HepG2 (cell line): Measurements from ENCODE around the gene USP10. TPM values are rescaled to one million over a fixed set of nuclear protein-coding genes. Genes with fewer than 3 reads are reported as not detected.

Source experiments
- FOXA1 ChIP-seq, 2 experiments: fragments of 450-650 bp in 1 of 2; sonication (generic) in 1 of 2; formaldehyde crosslinking in 1 of 2; IDR thresholded peaks; 2 replicates each; pipeline versions ENCODE4 v1.4.0 to v1.6.1; 2016 to 2020; ENCODE audit warnings: missing genetic modification reagents in 1 of 2
- GLMP ChIP-seq: sonication (generic); formaldehyde crosslinking; IDR thresholded peaks from 2 replicates; pipeline ENCODE4 v1.9.0; 2021; ENCODE audit warnings: missing genetic modification reagents, mild to moderate bottlenecking, borderline replicate concordance
- HNRNPK ChIP-seq: fragments of 200-400 bp; formaldehyde crosslinking; IDR thresholded peaks from 2 replicates; pipeline ENCODE4 v1.6.1; 2018; ENCODE audit warnings: low read length, low read depth, moderate library complexity, mild to moderate bottlenecking; ENCODE audit not compliant: poor library complexity, severe bottlenecking
- JUND ChIP-seq: sonication (generic); formaldehyde crosslinking; IDR thresholded peaks from 2 replicates; pipeline ENCODE4 v1.8.0; 2022; ENCODE audit warnings: mild to moderate bottlenecking, missing genetic modification reagents
- KDM5B ChIP-seq: sonication (generic); formaldehyde crosslinking; IDR thresholded peaks from 2 replicates; pipeline ENCODE4 v1.4.0; 2020; ENCODE audit warnings: missing genetic modification reagents, mild to moderate bottlenecking, borderline replicate concordance
- KMT2A ChIP-seq: sonication (generic); formaldehyde crosslinking; IDR thresholded peaks from 2 replicates; pipeline ENCODE4 v1.4.0; 2020; ENCODE audit warnings: missing genetic modification reagents
- PREB ChIP-seq: sonication (generic); formaldehyde crosslinking; IDR thresholded peaks from 2 replicates; pipeline ENCODE4 v1.4.0; 2020; ENCODE audit warnings: missing genetic modification reagents
- RBM39 ChIP-seq: fragments of 200-400 bp; formaldehyde crosslinking; IDR thresholded peaks from one replicate; pipeline ENCODE4 v1.6.1; 2018; ENCODE audit warnings: antibody characterized with exemption, mild to moderate bottlenecking, low read depth, low read length; ENCODE audit not compliant: poor library complexity, severe bottlenecking
- SIX1 ChIP-seq: sonication (generic); formaldehyde crosslinking; IDR thresholded peaks from 2 replicates; pipeline ENCODE4 v1.4.0; 2020; ENCODE audit warnings: missing genetic modification reagents, borderline replicate concordance
- SMYD3 ChIP-seq: sonication (generic); formaldehyde crosslinking; IDR thresholded peaks from 2 replicates; pipeline ENCODE4 v1.8.1; 2023; ENCODE audit warnings: mild to moderate bottlenecking, missing genetic modification reagents
- ZBTB33 ChIP-seq: sonication (generic); formaldehyde crosslinking; IDR thresholded peaks from 2 replicates; pipeline ENCODE4 v1.4.0; 2020; ENCODE audit warnings: missing genetic modification reagents
- ZBTB39 ChIP-seq: sonication (generic); formaldehyde crosslinking; IDR thresholded peaks from 2 replicates; pipeline ENCODE4 v1.5.0; 2020; ENCODE audit warnings: missing genetic modification reagents
- ZNF24 ChIP-seq: fragments of 450-650 bp; IDR thresholded peaks from 2 replicates; pipeline ENCODE4 v1.6.1; 2017; ENCODE audit warnings: antibody characterized with exemption, mild to moderate bottlenecking
- ZNF253 ChIP-seq: sonication (generic); formaldehyde crosslinking; IDR thresholded peaks from 2 replicates; pipeline ENCODE4 v1.8.0; 2022; ENCODE audit warnings: mild to moderate bottlenecking, missing genetic modification reagents, borderline replicate concordance
- ZNF282 ChIP-seq: fragments of 450-650 bp; IDR thresholded peaks from 2 replicates; pipeline ENCODE4 v1.6.1; 2018; ENCODE audit not compliant: partially characterized antibody
- ZNF33A ChIP-seq: sonication (generic); formaldehyde crosslinking; IDR thresholded peaks from 2 replicates; pipeline ENCODE4 v1.5.1; 2020; ENCODE audit warnings: missing genetic modification reagents, mild to moderate bottlenecking, moderate library complexity, borderline replicate concordance
- ZNF572 ChIP-seq: sonication (generic); formaldehyde crosslinking; IDR thresholded peaks from 2 replicates; pipeline ENCODE4 v1.5.1; 2020; ENCODE audit warnings: mild to moderate bottlenecking, missing genetic modification reagents
- ZNF598 ChIP-seq: sonication (generic); formaldehyde crosslinking; IDR thresholded peaks from 2 replicates; pipeline ENCODE4 v1.5.1; 2020; ENCODE audit warnings: mild to moderate bottlenecking, missing genetic modification reagents, borderline replicate concordance
- ZNF660 ChIP-seq: sonication (generic); formaldehyde crosslinking; IDR thresholded peaks from 2 replicates; pipeline ENCODE4 v1.5.1; 2020; ENCODE audit warnings: mild to moderate bottlenecking, low read depth, missing genetic modification reagents, borderline replicate concordance
- ZNF761 ChIP-seq: sonication (generic); formaldehyde crosslinking; conservative IDR thresholded peaks from 2 replicates; pipeline ENCODE4 v1.4.0; 2020; ENCODE audit warnings: mild to moderate bottlenecking, missing genetic modification reagents
- ZNF841 ChIP-seq: sonication (generic); formaldehyde crosslinking; IDR thresholded peaks from 2 replicates; pipeline ENCODE4 v1.8.1; 2023; ENCODE audit warnings: missing genetic modification reagents, borderline replicate concordance
- ZNF879 ChIP-seq: sonication (generic); formaldehyde crosslinking; IDR thresholded peaks from 2 replicates; pipeline ENCODE4 v1.8.1; 2023; ENCODE audit warnings: missing genetic modification reagents
- polyA plus RNA-seq, 8 experiments: library from polyadenylated mRNA; depleted of rRNA in 3 of 8; stranded (reverse) in 7 of 8; unstranded in 1 of 8; fragments of >200 nt; fragmentation: Illumina TruSeq in 4 of 8; extraction: Trizol in 4 of 8; gene quantifications; 2 replicates each; pipeline versions ENCODE4 v1.2.1 to v1.2.3, GENCODE V29; 2011 to 2016; ENCODE audit warnings: low read depth in 4 of 8, missing spikeins in 1 of 8, mixed read lengths in 1 of 8; ENCODE audit not compliant: insufficient read depth in 1 of 8
- total RNA-seq, 5 experiments: library from RNA; depleted of rRNA; stranded (reverse); fragments of >200 nt; fragmentation: Illumina TruSeq; extraction: Trizol; gene quantifications; 2 replicates each; pipeline ENCODE4 v1.2.3, GENCODE V29; 2016; ENCODE audit warnings: low read depth in 1 of 5

The USP10 gene
- total and polyA plus RNA-seq, 2 of the 13 experiments (the other 11 are each of a cell fraction or from before 2014, with no cell fraction given): 79.1 to 122 TPM

- TF ChIP-seq PREB (CRISPR knock-in tag): no peak
- TF ChIP-seq ZNF879: peak; percentile 12; the same call in 1 of the 2 replicates
- TF ChIP-seq RBM39: peak; percentile 63
- no peak for TF ChIP-seq GLMP (CRISPR knock-in tag)
- TF ChIP-seq ZNF761 (CRISPR knock-in tag): no peak; the same call in 1 of the 2 replicates
- TF ChIP-seq ZNF282: no peak
- TF ChIP-seq ZNF24: no peak
- TF ChIP-seq SMYD3 (CRISPR knock-in tag): no peak
- no peak for TF ChIP-seq FOXA1 (IDR thresholded peaks at IDR 0.05)
- TF ChIP-seq FOXA1 (CRISPR knock-in tag; IDR thresholded peaks at IDR 0.05): no peak
- no peak for TF ChIP-seq JUND (CRISPR knock-in tag)
- TF ChIP-seq ZNF841 (CRISPR knock-in tag): no peak
- no peak for TF ChIP-seq ZNF660 (CRISPR knock-in tag)
- TF ChIP-seq SIX1 (CRISPR knock-in tag): no peak
- TF ChIP-seq ZNF572 (CRISPR knock-in tag): peak; percentile 21; the same call in 1 of the 2 replicates
- no peak for TF ChIP-seq ZNF33A (CRISPR knock-in tag)
- TF ChIP-seq KMT2A (CRISPR knock-in tag): peak; percentile 96
- TF ChIP-seq ZNF598: 0 out of 2 replicates have a peak, but pooled peaks have one; percentile 63
- TF ChIP-seq ZNF253 (CRISPR knock-in tag): no peak
- TF ChIP-seq ZBTB33 (CRISPR knock-in tag): no peak
- no peak for TF ChIP-seq KDM5B
- TF ChIP-seq HNRNPK: peak; percentile 8
- TF ChIP-seq ZBTB39 (CRISPR knock-in tag): no peak
Measured at GRCh38 chr16:84699712-84700445, at the start of gene USP10 (continued).
